T47D (cell line): Measurements from ENCODE around the gene SCN2B.

Experiments used
- DNase-seq, 2 experiments: peaks; one replicate each; pipeline versions ENCODE4 v3.0.0 to v3.0.0-alpha.2; 2011 to 2012; ENCODE audit warnings: low read depth in 1 of 2, low spot score in 1 of 2
- JUND ChIP-seq: IDR thresholded peaks from 2 replicates; pipeline ENCODE4 v1.6.1; 2012; ENCODE audit warnings: low read depth
- in situ Hi-C: cut with HindIII; loops from 2 replicates; pipeline ENCODE4 v1.10.0; 2016; ENCODE audit warnings: low sequenced_read_pairs, low pct_unique_long_range_greater_than_20kb

Gene SCN2B

GRCh38 chr11:118167253-118167652 is 9.2 kb downstream of the SCN2B start:
- TF ChIP-seq JUND = no peak
- no peak for DNase-seq
- in situ Hi-C loops = no loop called here

GRCh38 chr11:118166641-118167040 is 9.8 kb downstream of the SCN2B start:
- in situ Hi-C loops = no loop called here

GRCh38 chr11:118164885-118165284 is 11.6 kb downstream of the SCN2B start:
- DNase-seq = no peak
- in situ Hi-C loops = no loop called here
- no peak for TF ChIP-seq JUND

More at GRCh38 chr11:118166641-118167040, 9.8 kb downstream of the SCN2B start:
- no peak for TF ChIP-seq JUND
- no peak for DNase-seq

GRCh38 chr11:118163494-118163893 is 12.9 kb downstream of the SCN2B start:
- in situ Hi-C loops = no loop called here
- no peak for DNase-seq
- TF ChIP-seq JUND = no peak

- TF ChIP-seq JUND = no peak
- in situ Hi-C loops = no loop called here
- no peak for DNase-seq
These were observed 13.6 kb downstream of the SCN2B start for GRCh38 chr11:118162846-118163245.

GRCh38 chr11:118161786-118162185 is 14.7 kb downstream of the SCN2B start:
- TF ChIP-seq JUND = no peak
- DNase-seq = no peak
- in situ Hi-C loops = no loop called here

GRCh38 chr11:118157186-118157895 is 19.1 kb downstream of the SCN2B start:
- no peak for DNase-seq
- in situ Hi-C loops = no loop called here
- TF ChIP-seq JUND = no peak

GRCh38 chr11:118156531-118157185 is 19.8 kb downstream of the SCN2B start:
- peak; percentile 69 to 79 for DNase-seq
- TF ChIP-seq JUND = no peak
- in situ Hi-C loops = no loop called here

GRCh38 chr11:118155776-118156530 is 20.5 kb downstream of the SCN2B start:
- no peak for TF ChIP-seq JUND
- DNase-seq = no peak
- in situ Hi-C loops = no loop called here

- DNase-seq = no peak
- in situ Hi-C loops = no loop called here
- TF ChIP-seq JUND = no peak
These were observed 21.8 kb downstream of the SCN2B start for GRCh38 chr11:118154641-118155040.

- no peak for TF ChIP-seq JUND
- DNase-seq = no peak
- in situ Hi-C loops = no loop called here
These were observed 22.5 kb downstream of the SCN2B start for GRCh38 chr11:118153976-118154375.

- in situ Hi-C loops = no loop called here
- DNase-seq = no peak
- no peak for TF ChIP-seq JUND
These were observed 22.9 kb downstream of the SCN2B start for GRCh38 chr11:118153516-118153915.
